ENCODE data around the gene EFCAB5. TPM values are rescaled to one million over a fixed set of nuclear protein-coding genes. Genes with fewer than 3 reads are reported as not detected.

The EFCAB5 gene
- total and polyA plus RNA-seq, 2 experiments from 2014 or later, result 0.68 TPM; not detected in 1

DNA sequence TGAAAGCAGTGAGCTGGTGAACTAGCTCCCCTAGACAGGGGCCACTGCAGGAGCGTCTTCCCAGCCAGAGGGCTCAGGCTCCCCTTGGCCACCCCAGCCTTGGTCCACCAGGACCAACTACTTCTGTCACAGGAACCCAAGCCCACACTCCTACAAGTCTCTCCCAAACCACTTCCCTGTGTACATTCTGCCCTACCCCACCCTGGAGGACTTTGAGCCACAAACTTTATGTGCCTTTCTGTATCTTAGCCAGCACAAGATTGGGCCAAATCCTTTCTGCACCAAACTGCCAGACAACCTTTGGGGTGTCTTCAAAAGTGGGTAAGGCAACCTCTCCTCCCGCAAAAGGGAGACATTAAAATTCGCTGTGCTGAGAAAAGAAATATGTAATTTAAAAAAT lies 31.6 kb downstream of the EFCAB5 start (continued):
- no peak for TF ChIP-seq ZNF462 (CRISPR knock-in tag; IDR thresholded peaks at IDR 0.05)
- no peak for TF ChIP-seq CREB1 (CRISPR knock-in tag; IDR thresholded peaks at IDR 0.05; ENCODE audit: low read depth)
- no peak for TF ChIP-seq ZNF331 (CRISPR knock-in tag; IDR thresholded peaks at IDR 0.05; ENCODE audit: low read depth)

- no peak for ATAC-seq
These were observed 36.4 kb downstream of the EFCAB5 start for GRCh38 chr17:29977836-29978235.

More at GRCh38 chr17:29977836-29978235, 36.4 kb downstream of the EFCAB5 start:
- no peak for DNase-seq (ENCODE audit: low spot score)
- H2AFZ ChIP-seq, result no peak overlapping the region
- Mint-ChIP-seq H3K9me3 (no peaks in the 10 kb centered on the region), H3K4me3 (no peak overlapping the region), H3K36me3 (ENCODE audit: low read depth) (no peaks in the 10 kb centered on the region), H3K27me3 (ENCODE audit: insufficient read depth, low read depth, poor library complexity) (no peaks in the 10 kb centered on the region), H3K27ac (no peak overlapping the region), H3K4me1 (no peaks in the 10 kb centered on the region)
- no peaks in the 10 kb centered on the region for H3K4me1 ChIP-seq (ENCODE audit: insufficient read depth)
- no peaks in the 10 kb centered on the region for H3K36me3 ChIP-seq (ENCODE audit: insufficient read depth)
- H4K20me1 ChIP-seq (replicated peaks; ENCODE audit: insufficient read depth), result no peaks in the 10 kb centered on the region
- H3K4me2 ChIP-seq, result no peak overlapping the region
- TF ChIP-seq, protein P1, sequence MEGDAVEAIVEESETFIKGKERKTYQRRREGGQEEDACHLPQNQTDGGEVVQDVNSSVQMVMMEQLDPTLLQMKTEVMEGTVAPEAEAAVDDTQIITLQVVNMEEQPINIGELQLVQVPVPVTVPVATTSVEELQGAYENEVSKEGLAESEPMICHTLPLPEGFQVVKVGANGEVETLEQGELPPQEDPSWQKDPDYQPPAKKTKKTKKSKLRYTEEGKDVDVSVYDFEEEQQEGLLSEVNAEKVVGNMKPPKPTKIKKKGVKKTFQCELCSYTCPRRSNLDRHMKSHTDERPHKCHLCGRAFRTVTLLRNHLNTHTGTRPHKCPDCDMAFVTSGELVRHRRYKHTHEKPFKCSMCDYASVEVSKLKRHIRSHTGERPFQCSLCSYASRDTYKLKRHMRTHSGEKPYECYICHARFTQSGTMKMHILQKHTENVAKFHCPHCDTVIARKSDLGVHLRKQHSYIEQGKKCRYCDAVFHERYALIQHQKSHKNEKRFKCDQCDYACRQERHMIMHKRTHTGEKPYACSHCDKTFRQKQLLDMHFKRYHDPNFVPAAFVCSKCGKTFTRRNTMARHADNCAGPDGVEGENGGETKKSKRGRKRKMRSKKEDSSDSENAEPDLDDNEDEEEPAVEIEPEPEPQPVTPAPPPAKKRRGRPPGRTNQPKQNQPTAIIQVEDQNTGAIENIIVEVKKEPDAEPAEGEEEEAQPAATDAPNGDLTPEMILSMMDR (conservative IDR thresholded peaks at IDR 0.05; ENCODE audit: low read depth in 2 of 2), result no peak
- TF ChIP-seq CREB1 (CRISPR knock-in tag; IDR thresholded peaks at IDR 0.05; ENCODE audit: low read depth) (no peak), EZH2 (IDR thresholded peaks at IDR 0.05; ENCODE audit: low read depth, unreplicated experiment) (no peak)
- H3K4me3 ChIP-seq, result no peak overlapping the region
- H3K9me2 ChIP-seq (ENCODE audit: insufficient read depth), result no peaks in the 10 kb centered on the region
- H3F3A ChIP-seq (replicated peaks; ENCODE audit: low read depth), result no peaks in the 10 kb centered on the region
- H3K79me2 ChIP-seq (replicated peaks; ENCODE audit: insufficient read depth), result no peaks in the 10 kb centered on the region
- H3K27ac ChIP-seq (ENCODE audit: low read depth), result no peak overlapping the region
- H3K27me3 ChIP-seq (ENCODE audit: insufficient read depth), result no peaks in the 10 kb centered on the region

Measured in GM23338 (cell line).